GM23338 (cell line): ENCODE measurements around the gene TGFBRAP1. TPM values are rescaled to one million over a fixed set of nuclear protein-coding genes. Genes with fewer than 3 reads are reported as not detected.

Experiments
- ATAC-seq: fragments of 200-7000 bp; cut with Tn5 transposase; 3 replicates; pipeline ENCODE4 v1.9.1; 2020
- DNase-seq: peaks from one replicate; pipeline ENCODE4 v3.0.0-alpha.2; 2015; ENCODE audit warnings: low spot score
- H2AFZ ChIP-seq: fragments of 200-600 bp; sonication (generic); 2 replicates; pipeline ENCODE4 v1.8.0; 2016; ENCODE audit warnings: antibody characterized with exemption, mild to moderate bottlenecking, moderate library complexity
- H3F3A ChIP-seq: fragments of 200-600 bp; sonication (generic); replicated peaks from 2 replicates; pipeline ENCODE4 v1.8.0; 2017; ENCODE audit warnings: antibody characterized with exemption, mixed run types, low read depth
- H3K27ac ChIP-seq: fragments of 200-600 bp; sonication (generic); 2 replicates; pipeline ENCODE4 v1.6.1; 2016; ENCODE audit warnings: low read depth
- H3K27me3 ChIP-seq: fragments of 200-600 bp; sonication (generic); 2 replicates; pipeline ENCODE4 v1.8.0; 2016; ENCODE audit warnings: mild to moderate bottlenecking, mixed run types, moderate library complexity; ENCODE audit not compliant: insufficient read depth
- H3K36me3 ChIP-seq: fragments of 200-600 bp; sonication (generic); 2 replicates; pipeline ENCODE4 v1.8.0; 2016; ENCODE audit warnings: mild to moderate bottlenecking; ENCODE audit not compliant: insufficient read depth
- H3K4me1 ChIP-seq: fragments of 200-600 bp; sonication (generic); 2 replicates; pipeline ENCODE4 v1.8.0; 2016; ENCODE audit warnings: mild to moderate bottlenecking, moderate library complexity; ENCODE audit not compliant: insufficient read depth
- H3K4me2 ChIP-seq: fragments of 200-600 bp; sonication (generic); 2 replicates; pipeline ENCODE4 v1.7.1; 2017; ENCODE audit warnings: mixed run types
- H3K4me3 ChIP-seq: fragments of 200-600 bp; sonication (generic); 2 replicates; pipeline ENCODE4 v1.6.1; 2016; ENCODE audit warnings: mixed run types
- H3K79me2 ChIP-seq: fragments of 200-600 bp; sonication (generic); replicated peaks from 2 replicates; pipeline ENCODE4 v1.8.0; 2017; ENCODE audit warnings: mild to moderate bottlenecking; ENCODE audit not compliant: insufficient read depth
- H3K9me2 ChIP-seq: fragments of 200-600 bp; sonication (generic); 2 replicates; pipeline ENCODE4 v1.8.0; 2017; ENCODE audit not compliant: insufficient read depth
- H4K20me1 ChIP-seq: fragments of 200-600 bp; sonication (generic); replicated peaks from 2 replicates; pipeline ENCODE4 v1.8.0; 2017; ENCODE audit warnings: mild to moderate bottlenecking; ENCODE audit not compliant: insufficient read depth
- H3K27ac Mint-ChIP-seq: 2 replicates; pipeline ENCODE4 v1.8.0; 2020; ENCODE audit warnings: inconsistent platforms, mild to moderate bottlenecking, moderate library complexity, mixed read lengths
- H3K27me3 Mint-ChIP-seq: 3 replicates; pipeline ENCODE4 v1.8.0; 2022; ENCODE audit warnings: low read depth, mild to moderate bottlenecking, moderate library complexity, mixed read lengths, inconsistent platforms; ENCODE audit not compliant: insufficient read depth, poor library complexity
- H3K36me3 Mint-ChIP-seq: 3 replicates; pipeline ENCODE4 v1.8.0; 2021; ENCODE audit warnings: low read depth, mild to moderate bottlenecking, inconsistent platforms, moderate library complexity, mixed read lengths
- H3K4me1 Mint-ChIP-seq: 3 replicates; pipeline ENCODE4 v1.8.0; 2020; ENCODE audit warnings: mild to moderate bottlenecking, inconsistent platforms, mixed read lengths
- H3K4me3 Mint-ChIP-seq: 3 replicates; pipeline ENCODE4 v1.8.0; 2021; ENCODE audit warnings: moderate library complexity, mild to moderate bottlenecking, inconsistent platforms, mixed read lengths
- H3K9me3 Mint-ChIP-seq: 3 replicates; pipeline ENCODE4 v1.8.0; 2020; ENCODE audit warnings: moderate library complexity, mild to moderate bottlenecking, inconsistent platforms, mixed read lengths
- ETS1 ChIP-seq: IDR thresholded peaks from 2 replicates; pipeline ENCODE4 v1.6.1; 2016; ENCODE audit warnings: antibody characterized with exemption
- EZH2 ChIP-seq: fragments of 200-600 bp; sonication (generic); IDR thresholded peaks from one replicate; pipeline ENCODE4 v1.8.0; 2017; ENCODE audit warnings: antibody characterized with exemption, mild to moderate bottlenecking, low read depth; ENCODE audit not compliant: unreplicated experiment
- EZH2phosphoT487 ChIP-seq: fragments of 200-600 bp; sonication (generic); IDR thresholded peaks from one replicate; pipeline ENCODE4 v1.8.1; 2018; ENCODE audit warnings: antibody characterized with exemption; ENCODE audit not compliant: unreplicated experiment
- JUNB ChIP-seq: IDR thresholded peaks from one replicate; pipeline ENCODE4 v1.6.1; 2016; ENCODE audit warnings: antibody characterized with exemption; ENCODE audit not compliant: unreplicated experiment
- POLR2AphosphoS5 ChIP-seq: IDR thresholded peaks from 2 replicates; pipeline ENCODE4 v1.6.1; 2016; ENCODE audit warnings: antibody characterized with exemption, low read depth
- STAT1 ChIP-seq: IDR thresholded peaks from one replicate; pipeline ENCODE4 v1.6.1; 2016; ENCODE audit warnings: antibody characterized with exemption; ENCODE audit not compliant: unreplicated experiment
- ZNF114 ChIP-seq: fragments of 250-450 bp; sonication (Bioruptor Pico); IDR thresholded peaks from 2 replicates; pipeline ENCODE4 v1.5.0; 2020; ENCODE audit warnings: mild to moderate bottlenecking, moderate library complexity
- ZNF331 ChIP-seq: fragments of 250-450 bp; sonication (Bioruptor Pico); IDR thresholded peaks from 2 replicates; pipeline ENCODE4 v1.5.0; 2020; ENCODE audit warnings: low read depth, mild to moderate bottlenecking, moderate library complexity
- polyA plus RNA-seq: library from polyadenylated mRNA; unstranded; fragments of >200 nt; fragmentation: Nextera tagmentation; extraction: Ambion mirVana; gene quantifications from 2 replicates; pipeline ENCODE4 v1.2.1, GENCODE V29; 2016
- total RNA-seq: library from RNA; depleted of rRNA; stranded (reverse); fragments of >200 nt; shearing (Covaris generic); gene quantifications from 2 replicates; pipeline ENCODE4 v1.2.3, GENCODE V29; 2014
- TF ChIP-seq, protein P1 (sequence below), 2 experiments: fragments of 200-600 bp in 1 of 2; sonication (generic) in 1 of 2; conservative IDR thresholded peaks; 2 replicates each; pipeline versions ENCODE4 v1.5.1 to v1.6.1; 2016 to 2017; ENCODE audit warnings: antibody characterized with exemption in 2 of 2, low read depth in 2 of 2, mild to moderate bottlenecking in 2 of 2, moderate library complexity in 1 of 2
- TF ChIP-seq, protein P2 (sequence below): IDR thresholded peaks from one replicate; pipeline ENCODE4 v1.6.1; 2018; ENCODE audit warnings: antibody characterized with exemption; ENCODE audit not compliant: unreplicated experiment

Gene TGFBRAP1
- total and polyA plus RNA-seq, 2 experiments from 2014 or later = 6.3 to 23.5 TPM

DNA sequence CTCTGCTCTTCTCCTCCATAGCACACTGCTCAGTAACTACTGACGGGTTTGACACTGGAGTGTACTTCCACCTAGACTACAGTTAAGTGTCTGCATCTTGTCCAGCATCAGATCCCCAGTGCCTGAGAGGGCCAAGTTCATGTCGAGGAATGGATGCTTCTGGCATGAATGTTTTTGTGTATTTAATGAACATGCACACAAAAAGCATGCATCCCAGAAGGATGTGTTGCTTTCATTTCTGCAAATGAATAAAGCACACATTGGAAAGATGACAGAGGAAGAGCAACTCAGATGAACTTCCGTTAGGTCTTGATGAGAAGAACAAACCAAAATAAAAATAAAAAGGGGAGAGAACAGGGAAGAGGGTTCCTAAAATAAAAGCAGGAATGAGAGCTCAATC, 35.7 kb upstream of the TGFBRAP1 start:
- H3K27ac ChIP-seq = no peak overlapping the region
- peaks cover 49% of the 10 kb centered on the region for H3K36me3 Mint-ChIP-seq
- no peaks in the 10 kb centered on the region for H3K79me2 ChIP-seq

DNA sequence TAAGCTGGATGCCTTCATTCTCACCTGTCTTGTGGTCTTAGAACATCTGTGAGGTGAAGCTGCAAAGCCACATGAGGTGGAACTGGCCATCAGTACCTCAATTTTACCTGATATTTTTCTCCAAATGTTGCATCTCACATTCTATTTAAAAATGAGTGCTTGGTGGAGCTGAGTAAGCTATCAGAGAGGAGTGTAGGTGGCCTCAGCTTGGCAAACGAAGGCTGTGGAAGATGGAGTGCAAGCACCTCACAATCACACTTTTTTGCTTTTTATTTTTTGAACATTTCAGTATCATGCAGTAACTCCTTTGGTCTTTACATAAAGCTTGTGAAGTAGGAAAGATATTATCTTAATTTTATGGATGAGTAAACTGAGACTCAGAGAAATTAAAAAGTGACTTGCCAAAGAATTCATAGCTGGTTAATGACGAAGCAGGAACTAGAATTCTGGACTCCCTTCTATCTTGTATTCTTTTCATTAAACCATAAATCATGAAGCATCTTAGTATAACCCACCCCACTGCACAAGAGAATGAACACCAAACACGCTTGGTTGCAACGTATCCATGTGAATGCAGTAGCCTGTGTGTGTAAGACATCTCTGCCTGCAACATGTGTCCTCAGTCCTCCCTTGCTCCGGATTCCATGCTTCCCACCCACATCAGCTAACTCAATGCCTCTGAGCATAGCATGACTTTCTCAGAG, 35.1 kb upstream of the TGFBRAP1 start:
- no peak overlapping the region for H3K27ac ChIP-seq
- no peaks in the 10 kb centered on the region; the same call in 1 of the 2 replicates for H4K20me1 ChIP-seq
- DNase-seq (no peak), ATAC-seq (no peak)
- no peak overlapping the region for H2AFZ ChIP-seq
- Mint-ChIP-seq H3K36me3 (peaks cover 47% of the 10 kb centered on the region), H3K4me1 (0 out of 3 replicates have a peak, but pooled peaks cover under 1% of the 10 kb centered on the region), H3K27me3 (peaks cover 6% of the 10 kb centered on the region), H3K9me3 (no peaks in the 10 kb centered on the region), H3K27ac (no peak overlapping the region; the same call in 1 of the 2 replicates), H3K4me3 (no peak overlapping the region)
- H3K4me1 ChIP-seq = no peaks in the 10 kb centered on the region
- no peak overlapping the region for H3K4me3 ChIP-seq
- H3K4me2 ChIP-seq = no peak overlapping the region
- H3K36me3 ChIP-seq = peaks cover 2% of the 10 kb centered on the region; the same call in 1 of the 2 replicates
- H3K79me2 ChIP-seq = no peaks in the 10 kb centered on the region
- H3K27me3 ChIP-seq = no peaks in the 10 kb centered on the region
- H3K9me2 ChIP-seq = no peaks in the 10 kb centered on the region
- H3F3A ChIP-seq = no peaks in the 10 kb centered on the region
- TF ChIP-seq ZNF331 (CRISPR knock-in tag) (no peak), POLR2AphosphoS5 (no peak), JUNB (no peak), STAT1 (no peak), EZH2phosphoT487 (no peak)
- TF ChIP-seq, protein P1, sequence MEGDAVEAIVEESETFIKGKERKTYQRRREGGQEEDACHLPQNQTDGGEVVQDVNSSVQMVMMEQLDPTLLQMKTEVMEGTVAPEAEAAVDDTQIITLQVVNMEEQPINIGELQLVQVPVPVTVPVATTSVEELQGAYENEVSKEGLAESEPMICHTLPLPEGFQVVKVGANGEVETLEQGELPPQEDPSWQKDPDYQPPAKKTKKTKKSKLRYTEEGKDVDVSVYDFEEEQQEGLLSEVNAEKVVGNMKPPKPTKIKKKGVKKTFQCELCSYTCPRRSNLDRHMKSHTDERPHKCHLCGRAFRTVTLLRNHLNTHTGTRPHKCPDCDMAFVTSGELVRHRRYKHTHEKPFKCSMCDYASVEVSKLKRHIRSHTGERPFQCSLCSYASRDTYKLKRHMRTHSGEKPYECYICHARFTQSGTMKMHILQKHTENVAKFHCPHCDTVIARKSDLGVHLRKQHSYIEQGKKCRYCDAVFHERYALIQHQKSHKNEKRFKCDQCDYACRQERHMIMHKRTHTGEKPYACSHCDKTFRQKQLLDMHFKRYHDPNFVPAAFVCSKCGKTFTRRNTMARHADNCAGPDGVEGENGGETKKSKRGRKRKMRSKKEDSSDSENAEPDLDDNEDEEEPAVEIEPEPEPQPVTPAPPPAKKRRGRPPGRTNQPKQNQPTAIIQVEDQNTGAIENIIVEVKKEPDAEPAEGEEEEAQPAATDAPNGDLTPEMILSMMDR (conservative IDR thresholded peaks at IDR 0.05; ENCODE audit: low read depth in 2 of 2) = no peak
- TF ChIP-seq, protein P2, sequence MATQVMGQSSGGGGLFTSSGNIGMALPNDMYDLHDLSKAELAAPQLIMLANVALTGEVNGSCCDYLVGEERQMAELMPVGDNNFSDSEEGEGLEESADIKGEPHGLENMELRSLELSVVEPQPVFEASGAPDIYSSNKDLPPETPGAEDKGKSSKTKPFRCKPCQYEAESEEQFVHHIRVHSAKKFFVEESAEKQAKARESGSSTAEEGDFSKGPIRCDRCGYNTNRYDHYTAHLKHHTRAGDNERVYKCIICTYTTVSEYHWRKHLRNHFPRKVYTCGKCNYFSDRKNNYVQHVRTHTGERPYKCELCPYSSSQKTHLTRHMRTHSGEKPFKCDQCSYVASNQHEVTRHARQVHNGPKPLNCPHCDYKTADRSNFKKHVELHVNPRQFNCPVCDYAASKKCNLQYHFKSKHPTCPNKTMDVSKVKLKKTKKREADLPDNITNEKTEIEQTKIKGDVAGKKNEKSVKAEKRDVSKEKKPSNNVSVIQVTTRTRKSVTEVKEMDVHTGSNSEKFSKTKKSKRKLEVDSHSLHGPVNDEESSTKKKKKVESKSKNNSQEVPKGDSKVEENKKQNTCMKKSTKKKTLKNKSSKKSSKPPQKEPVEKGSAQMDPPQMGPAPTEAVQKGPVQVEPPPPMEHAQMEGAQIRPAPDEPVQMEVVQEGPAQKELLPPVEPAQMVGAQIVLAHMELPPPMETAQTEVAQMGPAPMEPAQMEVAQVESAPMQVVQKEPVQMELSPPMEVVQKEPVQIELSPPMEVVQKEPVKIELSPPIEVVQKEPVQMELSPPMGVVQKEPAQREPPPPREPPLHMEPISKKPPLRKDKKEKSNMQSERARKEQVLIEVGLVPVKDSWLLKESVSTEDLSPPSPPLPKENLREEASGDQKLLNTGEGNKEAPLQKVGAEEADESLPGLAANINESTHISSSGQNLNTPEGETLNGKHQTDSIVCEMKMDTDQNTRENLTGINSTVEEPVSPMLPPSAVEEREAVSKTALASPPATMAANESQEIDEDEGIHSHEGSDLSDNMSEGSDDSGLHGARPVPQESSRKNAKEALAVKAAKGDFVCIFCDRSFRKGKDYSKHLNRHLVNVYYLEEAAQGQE = no peak

More for the DNA sequence above, 35.7 kb upstream of the TGFBRAP1 start:
- Mint-ChIP-seq H3K4me3 (no peak overlapping the region), H3K27me3 (peaks cover 8% of the 10 kb centered on the region), H3K4me1 (0 out of 3 replicates have a peak, but pooled peaks cover 2% of the 10 kb centered on the region), H3K9me3 (no peaks in the 10 kb centered on the region), H3K27ac (no peak overlapping the region)
- TF ChIP-seq EZH2 = no peak
- no peak for TF ChIP-seq POLR2AphosphoS5
- TF ChIP-seq ETS1 = no peak
- no peak for TF ChIP-seq EZH2phosphoT487
- no peak for TF ChIP-seq ZNF114 (CRISPR knock-in tag)
- TF ChIP-seq JUNB = no peak
- no peaks in the 10 kb centered on the region for H3K9me2 ChIP-seq
- H3K4me1 ChIP-seq = no peaks in the 10 kb centered on the region
- no peak overlapping the region for H3K4me3 ChIP-seq
- no peaks in the 10 kb centered on the region for H3K27me3 ChIP-seq
- ATAC-seq (no peak), DNase-seq (no peak)
- H2AFZ ChIP-seq = no peak overlapping the region
- H3K36me3 ChIP-seq = no peaks in the 10 kb centered on the region; the same call in 1 of the 2 replicates
- no peak overlapping the region for H3K4me2 ChIP-seq
- H3F3A ChIP-seq = no peaks in the 10 kb centered on the region
- H4K20me1 ChIP-seq = no peaks in the 10 kb centered on the region; the same call in 1 of the 2 replicates
